Mesendoderm (in vitro differentiated cells): ENCODE measurements around the gene NQO2.
A peak's percentile ranks its signal among the peaks of the same experiment; 100 is the strongest.
"Not testable (repeated sequence)": the region's sequence is repeated elsewhere in the genome, so short reads cannot be mapped to it uniquely, and the experiment has no call there.

ENCODE experiments used
- DNase-seq: peaks from one replicate; pipeline ENCODE4 v3.0.0; 2013
- H2AK5ac ChIP-seq: 2 replicates; pipeline ENCODE4 v1.6.1; 2013; ENCODE audit warnings: low read length, inconsistent platforms
- H2BK120ac ChIP-seq: 2 replicates; pipeline ENCODE4 v1.6.1; 2013; ENCODE audit warnings: low read depth, mild to moderate bottlenecking, low read length, moderate library complexity, mixed read lengths
- H2BK15ac ChIP-seq: replicated peaks from 2 replicates; pipeline ENCODE4 v1.6.1; 2013; ENCODE audit warnings: low read depth, mild to moderate bottlenecking, moderate library complexity
- H2BK5ac ChIP-seq: 2 replicates; pipeline ENCODE4 v1.6.1; 2013; ENCODE audit warnings: low read length, inconsistent platforms
- H3K18ac ChIP-seq: 2 replicates; pipeline ENCODE4 v1.6.1; 2013; ENCODE audit warnings: mild to moderate bottlenecking, low read length, mixed read lengths
- H3K23ac ChIP-seq: one replicate; pipeline ENCODE4 v1.6.1; 2013; ENCODE audit warnings: low read length
- H3K27ac ChIP-seq: 2 replicates; pipeline ENCODE4 v1.5.1; 2013; ENCODE audit warnings: low read depth, mild to moderate bottlenecking, inconsistent platforms, low read length, moderate library complexity
- H3K27me3 ChIP-seq: 2 replicates; pipeline ENCODE4 v1.6.1; 2013; ENCODE audit warnings: low read length, control low read depth, mild to moderate bottlenecking, inconsistent platforms; ENCODE audit not compliant: insufficient read depth, poor library complexity
- H3K36me3 ChIP-seq: 2 replicates; pipeline ENCODE4 v1.6.1; 2013; ENCODE audit warnings: low read length, inconsistent platforms; ENCODE audit not compliant: control insufficient read depth, insufficient read depth
- H3K4ac ChIP-seq: one replicate; pipeline ENCODE4 v1.6.1; 2013; ENCODE audit warnings: low read depth, mild to moderate bottlenecking, low read length, moderate library complexity
- H3K4me1 ChIP-seq: 2 replicates; pipeline ENCODE4 v1.6.1; 2013; ENCODE audit warnings: low read depth, low read length, inconsistent platforms; ENCODE audit not compliant: control insufficient read depth
- H3K4me2 ChIP-seq: 2 replicates; pipeline ENCODE4 v1.6.1; 2013; ENCODE audit warnings: low read length
- H3K4me3 ChIP-seq: 2 replicates; pipeline ENCODE4 v1.5.1; 2013; ENCODE audit warnings: mild to moderate bottlenecking, low read length
- H3K56ac ChIP-seq: one replicate; pipeline ENCODE4 v1.6.1; 2013; ENCODE audit warnings: low read length
- H3K79me1 ChIP-seq: 2 replicates; pipeline ENCODE4 v1.6.1; 2013; ENCODE audit warnings: low read length, inconsistent platforms
- H3K79me2 ChIP-seq: 2 replicates; pipeline ENCODE4 v1.6.1; 2013; ENCODE audit warnings: mild to moderate bottlenecking, low read length; ENCODE audit not compliant: control insufficient read depth, insufficient read depth
- H3K9ac ChIP-seq: 2 replicates; pipeline ENCODE4 v1.6.1; 2013; ENCODE audit warnings: low read length, inconsistent platforms
- H4K5ac ChIP-seq: one replicate; pipeline ENCODE4 v1.6.1; 2013; ENCODE audit warnings: low read length
- H4K8ac ChIP-seq: one replicate; pipeline ENCODE4 v1.6.1; 2013; ENCODE audit warnings: low read depth, mild to moderate bottlenecking, control low read depth, low read length, moderate library complexity
- WGBS: extraction: QIAGEN DNeasy Blood & Tissue Kit; methylation state at CpG from one replicate; pipeline ENCODE4 v1.1.7; 2013; ENCODE audit warnings: low lambda C conversion rate, missing lambda C conversion rate; ENCODE audit not compliant: insufficient coverage; ENCODE audit errors: extremely low coverage; 5-methylcytosine and 5-hydroxymethylcytosine counted together

The NQO2 gene

DNA sequence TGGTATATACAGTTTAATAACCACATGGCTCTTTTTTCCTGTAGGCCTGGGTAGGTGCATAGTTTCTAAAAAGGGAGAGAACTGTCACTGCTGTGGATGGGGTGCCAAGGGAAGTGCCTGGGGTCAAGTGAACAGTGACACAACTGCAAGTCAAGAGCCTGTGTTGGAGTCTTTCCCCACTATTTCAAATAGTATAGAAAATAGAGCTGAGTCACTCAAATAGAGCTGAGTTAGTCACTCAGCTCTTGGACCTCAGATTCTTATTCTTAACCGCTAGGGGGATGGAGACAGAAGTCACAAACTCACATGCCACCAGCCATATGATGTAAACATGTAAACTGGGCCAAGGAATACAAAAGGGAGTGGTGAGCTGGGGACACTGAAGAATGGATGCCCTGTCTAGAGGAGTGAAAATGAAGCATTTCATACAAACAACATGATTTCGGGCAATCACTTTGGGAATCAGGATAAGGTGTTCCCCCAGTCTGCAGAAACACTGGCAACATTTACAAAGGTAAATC, 2.1 kb downstream of the NQO2 start:
- H4K5ac ChIP-seq: no peak overlapping the region
- H3K27ac ChIP-seq: no peak overlapping the region
- no peak overlapping the region for H3K18ac ChIP-seq
- H3K56ac ChIP-seq: peak overlapping the region; percentile 71
- peak; percentile 95 for DNase-seq
- peak overlapping the region; percentile 19 for H2BK15ac ChIP-seq
- H3K27me3 ChIP-seq: no peaks in the 10 kb centered on the region
- no peak overlapping the region for H3K4me2 ChIP-seq
- H3K4ac ChIP-seq: no peak overlapping the region
- H3K9ac ChIP-seq: no peak overlapping the region
- no peak overlapping the region for H3K4me3 ChIP-seq
- H3K36me3 ChIP-seq: peaks cover 4% of the 10 kb centered on the region
- H4K8ac ChIP-seq: no peak overlapping the region
- WGBS: no CpG with 5 or more reads among the region's 2 CpGs
- peaks cover 1% of the 10 kb centered on the region for H3K4me1 ChIP-seq
- no peak overlapping the region for H2BK5ac ChIP-seq
- H2AK5ac ChIP-seq: no peak overlapping the region
- peaks cover 2% of the 10 kb centered on the region for H3K79me1 ChIP-seq
- H2BK120ac ChIP-seq: no peak overlapping the region
- no peak overlapping the region for H3K23ac ChIP-seq
- H3K79me2 ChIP-seq: peaks cover 5% of the 10 kb centered on the region

DNA sequence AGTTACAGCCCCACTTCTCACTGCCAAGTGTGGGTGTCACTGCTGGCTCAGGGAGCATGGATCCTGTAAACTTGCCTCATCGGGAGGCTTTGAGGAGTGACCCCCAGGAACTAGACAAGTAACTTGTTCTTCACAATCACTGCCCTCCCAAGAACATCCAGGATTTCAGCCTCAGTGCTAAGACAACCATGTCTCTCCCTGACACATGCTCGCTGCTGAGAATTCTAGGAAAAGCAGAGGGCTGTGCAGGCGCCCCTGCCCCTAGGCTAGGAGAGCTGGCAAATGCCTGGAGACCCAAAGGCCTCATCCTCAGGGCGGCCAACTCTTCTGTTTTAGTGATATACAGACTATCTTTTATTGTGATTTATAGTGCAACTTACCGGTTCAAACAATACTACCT, 3.5 kb downstream of the NQO2 start:
- no CpG with 5 or more reads among the region's 5 CpGs for WGBS
- not testable (repeated sequence) for H3K27ac ChIP-seq, H3K4me3 ChIP-seq, H3K4me2 ChIP-seq, H3K23ac ChIP-seq, H4K8ac ChIP-seq, H3K18ac ChIP-seq, H3K36me3 ChIP-seq, H3K9ac ChIP-seq, H2BK120ac ChIP-seq, H3K4me1 ChIP-seq, H3K27me3 ChIP-seq, H3K79me1 ChIP-seq, H3K56ac ChIP-seq, H3K4ac ChIP-seq, H2BK15ac ChIP-seq, H3K79me2 ChIP-seq, H4K5ac ChIP-seq, DNase-seq, H2BK5ac ChIP-seq, H2AK5ac ChIP-seq

DNA sequence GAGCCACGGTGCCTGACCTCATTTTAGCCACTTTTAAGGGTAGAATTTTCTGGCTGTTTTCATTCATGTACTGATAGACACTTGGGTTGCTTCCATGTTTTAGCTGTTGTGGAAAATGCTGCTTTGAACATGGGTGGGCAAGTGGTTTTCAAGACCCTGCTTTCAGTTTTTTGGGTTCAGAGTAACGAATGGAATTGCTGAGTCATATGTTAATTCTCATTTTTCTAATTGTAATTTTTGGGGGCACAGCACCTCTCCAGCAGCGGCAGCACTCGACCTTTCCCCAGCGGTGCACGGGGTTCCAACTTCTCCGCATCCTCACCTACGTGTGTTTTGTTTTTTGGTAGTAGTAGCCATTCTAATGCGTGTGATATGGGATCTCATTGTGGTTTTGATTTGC, 5.4 kb downstream of the NQO2 start:
- no peak overlapping the region for H4K5ac ChIP-seq
- H3K36me3 ChIP-seq: peaks cover 7% of the 10 kb centered on the region
- no peak overlapping the region for H2BK120ac ChIP-seq
- no CpG with 5 or more reads among the region's 9 CpGs for WGBS
- H3K18ac ChIP-seq: no peak overlapping the region
- peaks cover 2% of the 10 kb centered on the region for H3K79me2 ChIP-seq
- H3K4me1 ChIP-seq: peaks cover 1% of the 10 kb centered on the region
- H3K9ac ChIP-seq: no peak overlapping the region
- no peak overlapping the region for H3K4me3 ChIP-seq
- no peak overlapping the region for H4K8ac ChIP-seq
- no peak overlapping the region for H3K4ac ChIP-seq
- H2BK15ac ChIP-seq: no peak overlapping the region
- H3K56ac ChIP-seq: no peak overlapping the region
- no peak overlapping the region for H3K27ac ChIP-seq
- no peaks in the 10 kb centered on the region for H3K27me3 ChIP-seq
- no peak overlapping the region for H2BK5ac ChIP-seq
- no peak overlapping the region for H3K23ac ChIP-seq
- no peak for DNase-seq
- H3K79me1 ChIP-seq: peaks cover 2% of the 10 kb centered on the region
- H3K4me2 ChIP-seq: no peak overlapping the region
- no peak overlapping the region for H2AK5ac ChIP-seq

DNA sequence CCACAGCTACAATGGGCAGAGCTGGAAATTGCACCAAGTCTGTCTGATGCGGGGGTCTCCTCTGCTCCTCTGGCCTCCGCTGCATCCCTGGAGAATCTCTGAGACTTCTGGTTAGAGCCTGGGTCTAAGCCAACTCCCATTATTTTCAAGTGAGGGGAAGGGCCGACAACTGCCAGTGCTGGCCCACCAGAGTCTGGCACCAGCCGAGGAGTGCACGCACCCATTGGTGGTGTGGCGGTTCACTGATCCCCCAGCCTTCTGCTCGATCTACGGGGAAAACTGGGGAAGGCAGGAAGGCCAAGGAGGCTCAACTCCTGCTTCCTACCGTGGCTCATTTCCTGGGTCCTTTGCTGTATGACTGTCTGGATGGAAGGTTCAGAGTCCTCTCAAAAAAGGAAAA, 6.2 kb downstream of the NQO2 start:
- no peak overlapping the region for H3K23ac ChIP-seq
- no peak overlapping the region for H2BK5ac ChIP-seq
- no peak overlapping the region for H3K4ac ChIP-seq
- H3K36me3 ChIP-seq: peaks cover 14% of the 10 kb centered on the region
- no peak overlapping the region for H3K27ac ChIP-seq
- no peak overlapping the region for H2BK15ac ChIP-seq
- no peak for DNase-seq
- no peak overlapping the region for H4K5ac ChIP-seq
- WGBS: no CpG with 5 or more reads among the region's 9 CpGs
- H3K79me2 ChIP-seq: no peaks in the 10 kb centered on the region
- H3K18ac ChIP-seq: no peak overlapping the region
- H3K56ac ChIP-seq: no peak overlapping the region
- no peak overlapping the region for H2AK5ac ChIP-seq
- H3K27me3 ChIP-seq: no peaks in the 10 kb centered on the region
- no peak overlapping the region for H3K4me2 ChIP-seq
- H4K8ac ChIP-seq: no peak overlapping the region
- peaks cover 1% of the 10 kb centered on the region for H3K4me1 ChIP-seq
- no peaks in the 10 kb centered on the region for H3K79me1 ChIP-seq
- no peak overlapping the region for H2BK120ac ChIP-seq
- H3K4me3 ChIP-seq: no peak overlapping the region
- no peak overlapping the region for H3K9ac ChIP-seq

DNA sequence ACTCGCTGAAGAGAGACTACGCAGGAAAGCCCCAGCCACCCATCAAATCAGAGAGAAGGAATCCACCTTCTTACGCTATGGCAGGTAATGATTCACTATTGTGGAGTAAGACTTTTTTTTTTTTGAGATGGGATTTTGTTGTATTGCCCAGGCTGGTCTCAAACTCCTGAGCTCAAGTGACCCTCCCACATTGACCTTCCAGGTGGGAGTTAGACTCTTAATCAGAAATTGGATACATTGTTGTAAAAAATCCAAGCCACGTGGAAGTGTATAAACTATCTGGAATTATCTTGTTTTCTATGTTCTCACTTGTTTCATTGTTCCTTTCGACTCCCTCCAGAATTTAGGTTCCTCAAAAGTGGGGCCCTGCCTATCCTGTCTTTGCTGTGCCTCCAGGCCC, 6.8 kb downstream of the NQO2 start:
- Histone ChIP-seq H3K27me3 (no peaks in the 10 kb centered on the region), H4K5ac (no peak overlapping the region), H3K4me2 (no peak overlapping the region), H3K4me1 (peaks cover 1% of the 10 kb centered on the region), H2BK15ac (no peak overlapping the region), H2BK5ac (no peak overlapping the region), H3K4me3 (no peak overlapping the region), H3K56ac (no peak overlapping the region), H3K4ac (no peak overlapping the region), H3K9ac (no peak overlapping the region), H2AK5ac (no peak overlapping the region), H3K27ac (no peak overlapping the region), H3K36me3 (peaks cover 15% of the 10 kb centered on the region), H3K79me2 (no peaks in the 10 kb centered on the region), H4K8ac (no peak overlapping the region), H3K18ac (no peak overlapping the region), H2BK120ac (no peak overlapping the region), H3K23ac (no peak overlapping the region), H3K79me1 (no peaks in the 10 kb centered on the region)
- no peak for DNase-seq
- no CpG with 5 or more reads among the region's 5 CpGs for WGBS

DNA sequence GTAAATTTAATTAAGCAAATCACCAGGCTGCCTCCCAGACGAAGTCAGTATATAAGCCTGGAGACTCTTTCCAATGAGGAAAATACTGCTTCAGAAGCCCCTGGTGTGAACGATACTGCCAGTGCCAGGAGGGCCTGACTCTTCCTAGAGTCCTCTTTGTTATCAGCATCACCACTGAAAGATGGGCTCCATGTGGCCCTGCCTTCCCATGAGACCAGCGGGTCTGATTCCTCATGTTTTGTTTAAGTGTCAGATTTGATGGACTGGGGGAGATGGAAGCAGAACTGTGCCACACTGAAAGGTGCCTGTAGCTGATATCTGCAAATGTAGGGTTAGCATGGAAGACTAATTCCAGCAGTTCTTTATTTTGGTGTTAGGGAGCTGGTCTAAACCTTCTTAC, 7.9 kb downstream of the NQO2 start:
- peaks cover 18% of the 10 kb centered on the region for H3K36me3 ChIP-seq
- H4K8ac ChIP-seq: no peak overlapping the region
- no peak overlapping the region for H4K5ac ChIP-seq
- no peak overlapping the region for H3K4me2 ChIP-seq
- H2AK5ac ChIP-seq: no peak overlapping the region
- no peak for DNase-seq
- no peak overlapping the region for H3K4me3 ChIP-seq
- H2BK120ac ChIP-seq: no peak overlapping the region
- H2BK15ac ChIP-seq: no peak overlapping the region
- H3K27ac ChIP-seq: no peak overlapping the region
- H3K79me1 ChIP-seq: no peaks in the 10 kb centered on the region
- no peak overlapping the region for H3K9ac ChIP-seq
- no peaks in the 10 kb centered on the region for H3K27me3 ChIP-seq
- no peak overlapping the region for H2BK5ac ChIP-seq
- no peak overlapping the region for H3K4ac ChIP-seq
- H3K56ac ChIP-seq: no peak overlapping the region
- H3K4me1 ChIP-seq: no peaks in the 10 kb centered on the region
- no peak overlapping the region for H3K18ac ChIP-seq
- WGBS: no CpG with 5 or more reads among the region's 3 CpGs
- H3K23ac ChIP-seq: no peak overlapping the region
- H3K79me2 ChIP-seq: no peaks in the 10 kb centered on the region
